ENCODE results near the gene GABBR2. TPM values are rescaled to one million over a fixed set of nuclear protein-coding genes. Genes with fewer than 3 reads are reported as not detected.

Gene GABBR2
- total RNA-seq, 1 donor from 2014 or later: not detected

GRCh38 chr9:98442114-98442513, 266.6 kb downstream of the GABBR2 start:
- no peak for DNase-seq (ENCODE audit: low read depth)

- no peak for DNase-seq (ENCODE audit: low read depth)
These were observed 270.1 kb downstream of the GABBR2 start for GRCh38 chr9:98438666-98439065.

- DNase-seq (ENCODE audit: low read depth): no peak
These were observed 271.2 kb downstream of the GABBR2 start for GRCh38 chr9:98437458-98438034.

GRCh38 chr9:98432960-98433359, 275.8 kb downstream of the GABBR2 start:
- no peak for DNase-seq (ENCODE audit: low read depth)

- no peak for DNase-seq (ENCODE audit: low read depth)
These were observed 276.6 kb downstream of the GABBR2 start for GRCh38 chr9:98432134-98432533.

GRCh38 chr9:98430535-98431292, 278.0 kb downstream of the GABBR2 start:
- DNase-seq (ENCODE audit: low read depth): no peak

GRCh38 chr9:98429613-98430012, 279.1 kb downstream of the GABBR2 start:
- DNase-seq (ENCODE audit: low read depth): peak; percentile 70

GRCh38 chr9:98428454-98428853, 280.3 kb downstream of the GABBR2 start:
- no peak for DNase-seq (ENCODE audit: low read depth)

- DNase-seq (ENCODE audit: low read depth): no peak
These were observed 281.2 kb downstream of the GABBR2 start for GRCh38 chr9:98427491-98427890.

GRCh38 chr9:98425079-98425478, 283.7 kb downstream of the GABBR2 start:
- no peak for DNase-seq (ENCODE audit: low read depth)

- no peak for DNase-seq (ENCODE audit: low read depth)
These were observed 289.5 kb downstream of the GABBR2 start for GRCh38 chr9:98419260-98419603.

GRCh38 chr9:98418578-98419259, 290.0 kb downstream of the GABBR2 start:
- DNase-seq (ENCODE audit: low read depth): no peak

GRCh38 chr9:98416294-98417248, 292.2 kb downstream of the GABBR2 start:
- DNase-seq (ENCODE audit: low read depth): no peak

- DNase-seq (ENCODE audit: low read depth): no peak
These were observed 293.0 kb downstream of the GABBR2 start for GRCh38 chr9:98415782-98416181.

GRCh38 chr9:98413084-98413483, 295.7 kb downstream of the GABBR2 start:
- no peak for DNase-seq (ENCODE audit: low read depth)

GRCh38 chr9:98412101-98412842, 296.5 kb downstream of the GABBR2 start:
- no peak for DNase-seq (ENCODE audit: low read depth)

GRCh38 chr9:98410185-98410697, 298.5 kb downstream of the GABBR2 start:
- DNase-seq (ENCODE audit: low read depth): peak; percentile 29

- no peak for DNase-seq (ENCODE audit: low read depth)
These were observed 299.0 kb downstream of the GABBR2 start for GRCh38 chr9:98409719-98410118.

- DNase-seq (ENCODE audit: low read depth): no peak
These were observed 302.3 kb downstream of the GABBR2 start for GRCh38 chr9:98406469-98406868.

GRCh38 chr9:98404237-98404636, 304.5 kb downstream of the GABBR2 start:
- no peak for DNase-seq (ENCODE audit: low read depth)

GRCh38 chr9:98403715-98404114, 305.0 kb downstream of the GABBR2 start:
- no peak for DNase-seq (ENCODE audit: low read depth)

All from renal cortical epithelial cell (primary cell).